Activated naive CD4-positive, alpha-beta T cell treated with anti-CD3 and anti-CD28 coated beads, Interleukin-2, amount 50 U/mL, for 16 hours (primary cell): Measurements from ENCODE around the gene FRMD5.
"Not testable (repeated sequence)": the region's sequence is repeated elsewhere in the genome, so short reads cannot be mapped to it uniquely, and the experiment has no call there.

Source experiments
- DNase-seq: peaks from one replicate; pipeline ENCODE4 v3.0.0-alpha.2; 2020

Gene FRMD5

GRCh38 chr15:44087578-44088465 is 107.2 kb downstream of the FRMD5 start:
- DNase-seq, result no peak

GRCh38 chr15:44084770-44085169 is 110.3 kb downstream of the FRMD5 start:
- no peak for DNase-seq

- DNase-seq, result no peak
Measured at GRCh38 chr15:44084171-44084570, 110.9 kb downstream of the FRMD5 start.

- DNase-seq, result no peak
Measured at GRCh38 chr15:44082558-44083157, 112.4 kb downstream of the FRMD5 start.

GRCh38 chr15:44081026-44082013 is 113.8 kb downstream of the FRMD5 start:
- DNase-seq, result no peak

GRCh38 chr15:44075535-44075934 is 119.5 kb downstream of the FRMD5 start:
- no peak for DNase-seq

- DNase-seq, result no peak
Measured at GRCh38 chr15:44069489-44069888, 125.6 kb downstream of the FRMD5 start.

- no peak for DNase-seq
Measured at GRCh38 chr15:44068347-44068746, 126.7 kb downstream of the FRMD5 start.

- DNase-seq, result peak; percentile 44
Measured at GRCh38 chr15:44066211-44066827, 128.8 kb downstream of the FRMD5 start.

- DNase-seq, result no peak
Measured at GRCh38 chr15:44064706-44065105, 130.4 kb downstream of the FRMD5 start.

- DNase-seq, result no peak
Measured at GRCh38 chr15:44058126-44058525, 136.9 kb downstream of the FRMD5 start.

GRCh38 chr15:44045661-44046060 is 149.4 kb downstream of the FRMD5 start:
- no peak for DNase-seq

- no peak for DNase-seq
Measured at GRCh38 chr15:44045217-44045616, 149.9 kb downstream of the FRMD5 start.

- no peak for DNase-seq
Measured at GRCh38 chr15:44038755-44039191, 156.3 kb downstream of the FRMD5 start.

- DNase-seq, result no peak
Measured at GRCh38 chr15:44035781-44036699, 159.0 kb downstream of the FRMD5 start.

- no peak for DNase-seq
Measured at GRCh38 chr15:44034933-44035624, 160.0 kb downstream of the FRMD5 start.

GRCh38 chr15:44034334-44034733 is 160.7 kb downstream of the FRMD5 start:
- no peak for DNase-seq

- no peak for DNase-seq
Measured at GRCh38 chr15:44033894-44034293, 161.2 kb downstream of the FRMD5 start.

- DNase-seq, result not testable (repeated sequence)
Measured at GRCh38 chr15:44032820-44033219, 162.3 kb downstream of the FRMD5 start.

- DNase-seq, result no peak
Measured at GRCh38 chr15:44029940-44030568, 165.0 kb downstream of the FRMD5 start.
